Measurements from ENCODE around the gene FCHO1. TPM values are rescaled to one million over a fixed set of nuclear protein-coding genes. Genes with fewer than 3 reads are reported as not detected.

The FCHO1 gene
- total and polyA plus RNA-seq, 5 experiments from 2014 or later = 11.2 to 99.7 (median 31.8) TPM

GRCh38 chr19:17754634-17755442, 3.6 kb downstream of the FCHO1 start:
- Mint-ChIP-seq H3K9me3 (no peaks in the 10 kb centered on the region), H3K4me1 (peaks cover 26 to 66% (median 61%) of the 10 kb centered on the region in 4 donors), H3K27me3 (no peaks in the 10 kb centered on the region), H3K4me3 (peak overlapping the region in 8 of 10 donors; percentile 26 to 75 (median 46)), H3K27ac (peak overlapping the region; percentile 79 to 93 (median 86)), H3K36me3 (peaks cover 0 to 52% (median 5%) of the 10 kb centered on the region in 3 donors)
- DNase-seq (peak in 1 of 10 donors; percentile 27), ATAC-seq (no peak)
- POLR2A ChIA-PET = interaction anchor here (0.6 to 2.2 kb wide), 7 partner anchors 12 to 1077 kb away, joined by 3 to 8 read pairs (median 5); partner anchors contain the start of genes MAP1S, RPL18A and UPF1

GRCh38 chr19:17755443-17755890, 4.2 kb downstream of the FCHO1 start:
- no peaks in the 10 kb centered on the region for H3K27me3 Mint-ChIP-seq
- H3K36me3 Mint-ChIP-seq = peaks cover 0 to 58% (median 6%) of the 10 kb centered on the region in 3 donors
- peak overlapping the region; percentile 72 to 93 (median 85) for H3K27ac Mint-ChIP-seq
- no peaks in the 10 kb centered on the region for H3K9me3 Mint-ChIP-seq
- ATAC-seq (no peak), DNase-seq (no peak)
- H3K4me1 Mint-ChIP-seq = peaks cover 26 to 64% (median 55%) of the 10 kb centered on the region in 4 donors
- H3K4me3 Mint-ChIP-seq = peak overlapping the region in 2 of 10 donors; percentile 34 to 50
- POLR2A ChIA-PET = interaction anchor here (0.9 to 2.2 kb wide), 5 partner anchors 9 to 36 kb away, joined by 3 to 8 read pairs (median 5); partner anchors contain the start of gene MAP1S

GRCh38 chr19:17755977-17756670, 4.8 kb downstream of the FCHO1 start:
- no peaks in the 10 kb centered on the region for H3K9me3 Mint-ChIP-seq
- DNase-seq = peak in 8 of 10 donors; percentile 24 to 73 (median 36)
- POLR2A ChIA-PET = interaction anchor here (0.5 to 2.2 kb wide), 4 partner anchors 9 to 1103 kb away, joined by 3 to 7 read pairs (median 5); no protein-coding TSS in a partner anchor
- peaks cover 0 to 65% (median 12%) of the 10 kb centered on the region in 3 donors for H3K36me3 Mint-ChIP-seq
- H3K4me1 Mint-ChIP-seq = peaks cover 25 to 61% (median 51%) of the 10 kb centered on the region in 4 donors
- H3K27me3 Mint-ChIP-seq = no peaks in the 10 kb centered on the region
- no peak for ATAC-seq
- H3K27ac Mint-ChIP-seq = peak overlapping the region in 7 of 10 donors; percentile 30 to 90 (median 81)
- H3K4me3 Mint-ChIP-seq = no peak overlapping the region

- H3K9me3 Mint-ChIP-seq = no peaks in the 10 kb centered on the region
- H3K4me1 Mint-ChIP-seq = peaks cover 18 to 52% (median 41%) of the 10 kb centered on the region in 4 donors
- POLR2A ChIA-PET = interaction anchor here (0.7 to 1.7 kb wide), 2 partner anchors 11 to 1102 kb away, joined by 5 to 7 read pairs; no protein-coding TSS in a partner anchor
- no peaks in the 10 kb centered on the region for H3K27me3 Mint-ChIP-seq
- ATAC-seq (no peak), DNase-seq (no peak)
- H3K27ac Mint-ChIP-seq = peak overlapping the region in 1 of 10 donors; percentile 67
- no peak overlapping the region for H3K4me3 Mint-ChIP-seq
- peaks cover 0 to 74% (median 15%) of the 10 kb centered on the region in 3 donors for H3K36me3 Mint-ChIP-seq
Observed at GRCh38 chr19:17757125-17757524, 5.8 kb downstream of the FCHO1 start.

GRCh38 chr19:17758515-17758914, 7.2 kb downstream of the FCHO1 start:
- peak overlapping the region in 7 of 10 donors; percentile 5 to 84 (median 50) for H3K27ac Mint-ChIP-seq
- peaks cover 18 to 43% (median 36%) of the 10 kb centered on the region in 4 donors for H3K4me1 Mint-ChIP-seq
- ATAC-seq (no peak), DNase-seq (no peak)
- H3K4me3 Mint-ChIP-seq = no peak overlapping the region
- H3K9me3 Mint-ChIP-seq = no peaks in the 10 kb centered on the region
- H3K27me3 Mint-ChIP-seq = no peaks in the 10 kb centered on the region
- peaks cover 0 to 88% (median 18%) of the 10 kb centered on the region in 3 donors for H3K36me3 Mint-ChIP-seq
- POLR2A ChIA-PET = interaction anchor here (0.7 kb wide), 1 partner anchor 14 kb away, joined by 4 read pairs; no protein-coding TSS in a partner anchor

- POLR2A ChIA-PET = interaction anchor here (0.6 to 0.7 kb wide), 2 partner anchors 17 to 210 kb away, joined by 4 read pairs; no protein-coding TSS in a partner anchor
Observed at GRCh38 chr19:17761148-17761547, 9.9 kb downstream of the FCHO1 start.

GRCh38 chr19:17762505-17763229, 11.4 kb downstream of the FCHO1 start:
- peak overlapping the region in 3 of 10 donors; percentile 49 to 69 (median 52) for H3K27ac Mint-ChIP-seq
- DNase-seq (no peak), ATAC-seq (no peak)
- POLR2A ChIA-PET = interaction anchor here (0.6 to 1.4 kb wide), 4 partner anchors 10 to 223 kb away, joined by 4 to 5 read pairs (median 4); partner anchors contain the start of gene FCHO1
- no peaks in the 10 kb centered on the region for H3K27me3 Mint-ChIP-seq
- peaks cover 4 to 25% (median 18%) of the 10 kb centered on the region in 4 donors for H3K4me1 Mint-ChIP-seq
- H3K36me3 Mint-ChIP-seq = peaks cover 0 to 95% (median 25%) of the 10 kb centered on the region in 3 donors
- H3K9me3 Mint-ChIP-seq = no peaks in the 10 kb centered on the region
- H3K4me3 Mint-ChIP-seq = no peak overlapping the region

More at GRCh38 chr19:17761148-17761547, 9.9 kb downstream of the FCHO1 start:
- no peaks in the 10 kb centered on the region for H3K27me3 Mint-ChIP-seq
- ATAC-seq (no peak), DNase-seq (no peak)
- H3K36me3 Mint-ChIP-seq = peaks cover 0 to 95% (median 16%) of the 10 kb centered on the region in 3 donors
- no peaks in the 10 kb centered on the region for H3K9me3 Mint-ChIP-seq
- H3K4me3 Mint-ChIP-seq = no peak overlapping the region
- no peak overlapping the region for H3K27ac Mint-ChIP-seq
- peaks cover 8 to 28% (median 20%) of the 10 kb centered on the region in 4 donors for H3K4me1 Mint-ChIP-seq

- H3K9me3 Mint-ChIP-seq = no peaks in the 10 kb centered on the region
- H3K4me1 Mint-ChIP-seq = peaks cover under 1 to 16% (median 11%) of the 10 kb centered on the region in 4 donors
- DNase-seq = no peak
- no peak overlapping the region for H3K4me3 Mint-ChIP-seq
- no peak overlapping the region for H3K27ac Mint-ChIP-seq
- ATAC-seq = no peak
- H3K36me3 Mint-ChIP-seq = peaks cover 0 to 93% (median 27%) of the 10 kb centered on the region in 3 donors
- H3K27me3 Mint-ChIP-seq = no peaks in the 10 kb centered on the region
- POLR2A ChIA-PET = interaction anchor here (0.7 to 0.9 kb wide), 2 partner anchors 8 to 22 kb away, joined by 3 read pairs; no protein-coding TSS in a partner anchor
Observed at GRCh38 chr19:17764348-17764747, 13.1 kb downstream of the FCHO1 start.

- Mint-ChIP-seq H3K27me3 (no peaks in the 10 kb centered on the region), H3K4me3 (peak overlapping the region in 2 of 10 donors; percentile 24 to 44), H3K36me3 (peaks cover 0 to 94% (median 27%) of the 10 kb centered on the region in 3 donors), H3K27ac (peak overlapping the region in 4 of 10 donors; percentile 34 to 56 (median 36)), H3K4me1 (peaks cover 0 to 14% (median 9%) of the 10 kb centered on the region in 4 donors), H3K9me3 (no peaks in the 10 kb centered on the region)
- DNase-seq (no peak), ATAC-seq (no peak)
- POLR2A ChIA-PET = interaction anchor here (0.7 to 1.0 kb wide), 3 partner anchors 9 to 23 kb away, joined by 3 read pairs; partner anchors contain the start of gene FCHO1
Observed at GRCh38 chr19:17765069-17765618, 13.9 kb downstream of the FCHO1 start.

GRCh38 chr19:17766543-17767131, 15.4 kb downstream of the FCHO1 start:
- H3K4me3 Mint-ChIP-seq = no peak overlapping the region
- DNase-seq = peak in 4 of 10 donors; percentile 13 to 39 (median 34)
- peak; percentile 39 to 41 for ATAC-seq

More at GRCh38 chr19:17766543-17767131, 15.4 kb downstream of the FCHO1 start:
- Mint-ChIP-seq H3K36me3 (peaks cover 0 to 92% (median 21%) of the 10 kb centered on the region in 3 donors), H3K4me1 (peaks cover 0 to 12% (median 7%) of the 10 kb centered on the region in 4 donors), H3K9me3 (no peaks in the 10 kb centered on the region), H3K27me3 (no peaks in the 10 kb centered on the region), H3K27ac (peak overlapping the region in 2 of 10 donors; percentile 34 to 40)
- POLR2A ChIA-PET = interaction anchor here (0.6 to 1.2 kb wide), 3 partner anchors 49 to 289 kb away, joined by 3 to 6 read pairs (median 3); partner anchors contain the start of gene RPL18A
